Keratinocyte (primary cell): ENCODE measurements around the gene CDCP2. TPM values are rescaled to one million over a fixed set of nuclear protein-coding genes. Genes with fewer than 3 reads are reported as not detected.

Experiments
- DNase-seq: peaks from one replicate; pipeline ENCODE4 v3.0.0-alpha.2; 2011; ENCODE audit warnings: low read depth, missing footprints, low spot score
- FAIRE-seq: peaks from 2 replicates; lab custom pipeline; 2011; peaks lifted over from hg19 to GRCh38; lab: Jason Lieb, UNC
- H2AFZ ChIP-seq: 2 replicates; pipeline ENCODE4 v1.6.0; 2012; ENCODE audit warnings: low read length, control low read depth, inconsistent platforms; ENCODE audit not compliant: control insufficient read depth
- H3K27ac ChIP-seq: 2 replicates; pipeline ENCODE4 v1.5.1; 2011; ENCODE audit warnings: low read length; ENCODE audit not compliant: control insufficient read depth, insufficient read depth
- H3K27me3 ChIP-seq: 3 replicates; pipeline ENCODE4 v1.6.0; 2011; ENCODE audit warnings: low read length; ENCODE audit not compliant: control insufficient read depth, insufficient read depth; ENCODE audit errors: extremely low read depth
- H3K36me3 ChIP-seq, 2 experiments: 2 replicates in 1 of 2; 3 replicates in 1 of 2; pipeline ENCODE4 v1.5.1; 2011; ENCODE audit warnings: low read length in 2 of 2, mild to moderate bottlenecking in 1 of 2; ENCODE audit not compliant: control insufficient read depth in 2 of 2, insufficient read depth in 2 of 2; ENCODE audit errors: extremely low read depth in 1 of 2
- H3K4me1 ChIP-seq: 3 replicates; pipeline ENCODE4 v1.5.1; 2011; ENCODE audit warnings: low read length; ENCODE audit not compliant: control insufficient read depth, insufficient read depth; ENCODE audit errors: extremely low read depth
- H3K4me2 ChIP-seq: 3 replicates; pipeline ENCODE4 v1.6.0; 2011; ENCODE audit warnings: low read depth, low read length; ENCODE audit not compliant: control insufficient read depth, insufficient read depth; ENCODE audit errors: extremely low read depth
- H3K4me3 ChIP-seq, 3 experiments: fragments of 200-600 bp in 1 of 3; sonication (generic) in 1 of 3; 2 replicates in 2 of 3; 3 replicates in 1 of 3; pipeline ENCODE4 v1.5.1; 2011 to 2016; ENCODE audit warnings: low read length in 3 of 3, mild to moderate bottlenecking in 3 of 3, control low read depth in 2 of 3, inconsistent platforms in 1 of 3, low read depth in 1 of 3, mixed read lengths in 1 of 3, mixed run types in 1 of 3, moderate library complexity in 1 of 3; ENCODE audit not compliant: control insufficient read depth in 2 of 3, insufficient read depth in 2 of 3; ENCODE audit errors: extremely low read depth in 1 of 3
- H3K79me2 ChIP-seq: 2 replicates; pipeline ENCODE4 v1.6.0; 2012; ENCODE audit warnings: low read length; ENCODE audit not compliant: control insufficient read depth, insufficient read depth
- H3K9ac ChIP-seq: 3 replicates; pipeline ENCODE4 v1.6.0; 2011; ENCODE audit warnings: low read length; ENCODE audit not compliant: control insufficient read depth, insufficient read depth; ENCODE audit errors: extremely low read depth
- H3K9me1 ChIP-seq: 3 replicates; pipeline ENCODE4 v1.6.0; 2011; ENCODE audit warnings: low read length; ENCODE audit not compliant: control insufficient read depth, insufficient read depth; ENCODE audit errors: extremely low read depth
- H3K9me3 ChIP-seq: 2 replicates; pipeline ENCODE4 v1.5.1; 2012; ENCODE audit warnings: low read depth, low read length; ENCODE audit not compliant: control insufficient read depth
- H4K20me1 ChIP-seq: 3 replicates; pipeline ENCODE4 v1.6.0; 2011; ENCODE audit warnings: low read length; ENCODE audit not compliant: control insufficient read depth, insufficient read depth; ENCODE audit errors: extremely low read depth
- EZH2 ChIP-seq: IDR thresholded peaks from one replicate; pipeline ENCODE4 v1.6.1; 2012; ENCODE audit warnings: inconsistent platforms, mild to moderate bottlenecking, low read length, moderate library complexity
- dilution Hi-C: fragments of 300-500 bp; cut with MboI; formaldehyde crosslinking; loops from one replicate; pipeline ENCODE4 v1.7.0; 2020; ENCODE audit warnings: low sequenced_read_pairs; ENCODE audit not compliant: extremely low pct_ligation_motif_present
- polyA plus RNA-seq, 5 experiments: library from polyadenylated mRNA; depleted of rRNA in 3 of 5; stranded (reverse) in 3 of 5; stranded (forward) in 1 of 5; unstranded in 1 of 5; fragments of >200 nt; gene quantifications; 1 replicate in 1 of 5; 2 replicates in 3 of 5; 3 replicates in 1 of 5; pipeline versions ENCODE4 v1.2.1 to v1.2.3, GENCODE V29; 2011 to 2012; ENCODE audit warnings: missing spikeins in 2 of 5, low read depth in 1 of 5, low replicate concordance in 1 of 5
- TF ChIP-seq, protein P1 (sequence below), 3 experiments: IDR thresholded peaks in 1 of 3; conservative IDR thresholded peaks in 1 of 3; optimal IDR thresholded peaks in 1 of 3; 2 replicates in 2 of 3; 3 replicates in 1 of 3; pipeline versions ENCODE3 to v1.5.1; 2011; ENCODE audit warnings: low read length in 3 of 3, mild to moderate bottlenecking in 3 of 3, moderate library complexity in 2 of 3, control low read depth in 1 of 3, inconsistent platforms in 1 of 3; ENCODE audit not compliant: insufficient read depth in 2 of 3; ENCODE audit errors: extremely low read depth in 1 of 3

The CDCP2 gene
- polyA plus RNA-seq, 1 donor (not counting 4 experiments of a cell fraction or from before 2014, with no cell fraction given), result not detected

DNA sequence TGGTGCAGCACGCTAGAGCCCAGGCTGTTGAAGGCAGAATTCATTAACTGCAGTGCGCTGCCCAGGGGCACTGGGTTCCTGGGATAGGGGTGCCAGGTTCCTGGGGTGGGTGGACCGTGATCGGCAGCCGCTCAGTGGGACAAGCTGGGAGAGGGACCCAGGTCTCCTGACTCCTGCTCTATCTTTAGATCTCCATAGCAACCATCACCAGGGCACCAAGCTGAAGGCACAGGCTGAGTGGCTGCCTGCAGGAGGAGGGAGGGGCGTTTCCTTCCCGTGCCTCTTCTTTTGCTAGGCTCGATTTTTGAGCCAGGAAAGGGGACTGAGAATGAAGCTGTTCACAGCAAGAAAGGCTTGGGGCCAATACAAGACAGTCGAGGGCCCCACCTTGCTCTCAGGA, 20.9 kb upstream of the CDCP2 start:
- H3K9ac ChIP-seq, result no peak overlapping the region
- FAIRE-seq (no peak), DNase-seq (no peak)
- no peaks in the 10 kb centered on the region for H3K9me3 ChIP-seq
- H2AFZ ChIP-seq, result no peak overlapping the region
- H3K79me2 ChIP-seq, result no peaks in the 10 kb centered on the region
- no peaks in the 10 kb centered on the region for H3K27me3 ChIP-seq
- no peak overlapping the region for H3K4me2 ChIP-seq
- H3K27ac ChIP-seq, result no peak overlapping the region
- dilution Hi-C loops, result no loop called here
- H3K4me3 ChIP-seq, result no peak overlapping the region
- H3K36me3 ChIP-seq, result no peaks in the 10 kb centered on the region
- peaks cover 3% of the 10 kb centered on the region for H3K4me1 ChIP-seq
- TF ChIP-seq, protein P1, sequence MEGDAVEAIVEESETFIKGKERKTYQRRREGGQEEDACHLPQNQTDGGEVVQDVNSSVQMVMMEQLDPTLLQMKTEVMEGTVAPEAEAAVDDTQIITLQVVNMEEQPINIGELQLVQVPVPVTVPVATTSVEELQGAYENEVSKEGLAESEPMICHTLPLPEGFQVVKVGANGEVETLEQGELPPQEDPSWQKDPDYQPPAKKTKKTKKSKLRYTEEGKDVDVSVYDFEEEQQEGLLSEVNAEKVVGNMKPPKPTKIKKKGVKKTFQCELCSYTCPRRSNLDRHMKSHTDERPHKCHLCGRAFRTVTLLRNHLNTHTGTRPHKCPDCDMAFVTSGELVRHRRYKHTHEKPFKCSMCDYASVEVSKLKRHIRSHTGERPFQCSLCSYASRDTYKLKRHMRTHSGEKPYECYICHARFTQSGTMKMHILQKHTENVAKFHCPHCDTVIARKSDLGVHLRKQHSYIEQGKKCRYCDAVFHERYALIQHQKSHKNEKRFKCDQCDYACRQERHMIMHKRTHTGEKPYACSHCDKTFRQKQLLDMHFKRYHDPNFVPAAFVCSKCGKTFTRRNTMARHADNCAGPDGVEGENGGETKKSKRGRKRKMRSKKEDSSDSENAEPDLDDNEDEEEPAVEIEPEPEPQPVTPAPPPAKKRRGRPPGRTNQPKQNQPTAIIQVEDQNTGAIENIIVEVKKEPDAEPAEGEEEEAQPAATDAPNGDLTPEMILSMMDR (optimal IDR thresholded peaks at IDR 0.05 in 1 of 3, IDR thresholded peaks at IDR 0.05 in 1 of 3, conservative IDR thresholded peaks at IDR 0.05 in 1 of 3; ENCODE audit: extremely low read depth in 1 of 3, insufficient read depth in 2 of 3, low read length in 3 of 3), result no peak
- H4K20me1 ChIP-seq, result no peaks in the 10 kb centered on the region
- no peaks in the 10 kb centered on the region for H3K9me1 ChIP-seq

- Histone ChIP-seq H3K4me3 (no peak overlapping the region), H3K9me1 (no peaks in the 10 kb centered on the region), H3K36me3 (no peaks in the 10 kb centered on the region), H4K20me1 (no peaks in the 10 kb centered on the region), H3K79me2 (no peaks in the 10 kb centered on the region), H3K9me3 (no peaks in the 10 kb centered on the region), H3K4me2 (no peak overlapping the region), H3K27ac (no peak overlapping the region), H3K4me1 (peaks cover 11% of the 10 kb centered on the region), H3K9ac (no peak overlapping the region), H2AFZ (no peak overlapping the region), H3K27me3 (no peaks in the 10 kb centered on the region)
- TF ChIP-seq, protein P1 (optimal IDR thresholded peaks at IDR 0.05 in 1 of 3, IDR thresholded peaks at IDR 0.05 in 1 of 3, conservative IDR thresholded peaks at IDR 0.05 in 1 of 3; ENCODE audit: extremely low read depth in 1 of 3, insufficient read depth in 2 of 3, low read length in 3 of 3), result no peak
- TF ChIP-seq EZH2, result no peak
- dilution Hi-C loops, result no loop called here
- no peak for FAIRE-seq
- no peak for DNase-seq
Measured at GRCh38 chr1:54172614-54173599, 20.1 kb upstream of the CDCP2 start.
